Endothelial cell (in vitro differentiated cells): ENCODE measurements around the gene MSH5. TPM values are rescaled to one million over a fixed set of nuclear protein-coding genes. Genes with fewer than 3 reads are reported as not detected.
"Not testable (repeated sequence)": the region's sequence is repeated elsewhere in the genome, so short reads cannot be mapped to it uniquely, and the experiment has no call there.

Source experiments
- DNase-seq: peaks from one replicate; pipeline ENCODE4 v3.0.0; 2021; ENCODE audit warnings: low spot score
- H3K27ac Mint-ChIP-seq: one replicate; pipeline ENCODE4 v1.8.0; 2021; ENCODE audit warnings: mixed read lengths, inconsistent platforms; ENCODE audit not compliant: unreplicated experiment
- H3K27me3 Mint-ChIP-seq: one replicate; pipeline ENCODE4 v1.8.0; 2021; ENCODE audit warnings: mild to moderate bottlenecking, moderate library complexity, mixed read lengths, inconsistent platforms; ENCODE audit not compliant: unreplicated experiment
- H3K36me3 Mint-ChIP-seq: one replicate; pipeline ENCODE4 v1.8.0; 2021; ENCODE audit warnings: mild to moderate bottlenecking, low read depth, mixed read lengths, inconsistent platforms; ENCODE audit not compliant: unreplicated experiment
- H3K4me1 Mint-ChIP-seq: one replicate; pipeline ENCODE4 v1.8.0; 2021; ENCODE audit warnings: mild to moderate bottlenecking, mixed read lengths, inconsistent platforms; ENCODE audit not compliant: unreplicated experiment
- H3K4me3 Mint-ChIP-seq: one replicate; pipeline ENCODE4 v1.8.0; 2021; ENCODE audit warnings: mild to moderate bottlenecking, mixed read lengths, inconsistent platforms; ENCODE audit not compliant: unreplicated experiment
- H3K9me3 Mint-ChIP-seq: one replicate; pipeline ENCODE4 v1.8.0; 2021; ENCODE audit warnings: mixed read lengths, inconsistent platforms; ENCODE audit not compliant: unreplicated experiment
- total RNA-seq: library from RNA; stranded (reverse); fragmentation: NEBNext Ultra II Directional; extraction: Animal tissue kit (Norgen Biotek cat#: 25700); gene quantifications from one replicate; pipeline ENCODE4 v1.2.1, GENCODE V29; 2021; ENCODE audit not compliant: unreplicated experiment
- TF ChIP-seq, protein P1 (sequence below): fragments of 200-600 bp; sonication (generic); IDR thresholded peaks from one replicate; pipeline ENCODE4 v1.5.0; 2021; ENCODE audit warnings: antibody characterized with exemption; ENCODE audit not compliant: unreplicated experiment

The MSH5 gene
- total RNA-seq, 1 donor from 2014 or later = 16.1 TPM

DNA sequence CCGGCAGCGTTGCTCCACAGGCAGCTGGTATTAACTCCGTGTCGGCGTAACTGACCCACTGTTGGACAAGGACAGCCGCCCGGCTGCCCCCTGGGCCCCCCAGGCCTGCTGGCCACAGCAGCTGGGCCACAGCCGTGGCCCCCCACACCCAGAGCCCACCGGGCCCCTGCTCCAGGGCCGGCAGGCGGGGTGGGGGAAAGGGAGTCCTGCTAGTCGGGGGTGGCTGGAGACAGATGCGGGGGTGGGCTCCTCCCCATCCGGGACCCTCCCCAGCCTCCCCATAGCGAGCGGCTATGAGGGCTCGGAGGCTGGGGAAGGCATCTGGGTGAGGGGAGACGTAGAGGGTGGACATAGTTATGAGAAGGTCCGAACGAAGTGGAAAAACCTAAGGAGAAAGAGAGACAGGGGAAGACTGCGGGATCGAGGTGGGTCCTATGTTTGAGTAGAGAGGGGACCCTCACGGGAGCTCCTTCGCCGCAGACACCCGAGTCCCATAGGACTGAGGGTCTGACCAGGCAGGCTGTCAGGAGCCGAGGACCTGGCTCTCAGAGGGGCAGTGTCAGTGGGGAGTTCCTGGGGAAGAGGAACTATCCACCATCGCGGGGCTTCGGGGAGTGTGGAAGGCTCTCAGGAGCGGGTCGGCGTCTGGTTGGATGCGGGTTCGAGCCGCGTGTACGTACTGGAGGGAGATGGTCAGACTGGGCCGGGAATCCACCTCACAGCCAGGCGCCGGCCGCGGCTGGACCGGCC lies 55.2 kb downstream of the MSH5 start:
- DNase-seq = no peak
- TF ChIP-seq, protein P1, sequence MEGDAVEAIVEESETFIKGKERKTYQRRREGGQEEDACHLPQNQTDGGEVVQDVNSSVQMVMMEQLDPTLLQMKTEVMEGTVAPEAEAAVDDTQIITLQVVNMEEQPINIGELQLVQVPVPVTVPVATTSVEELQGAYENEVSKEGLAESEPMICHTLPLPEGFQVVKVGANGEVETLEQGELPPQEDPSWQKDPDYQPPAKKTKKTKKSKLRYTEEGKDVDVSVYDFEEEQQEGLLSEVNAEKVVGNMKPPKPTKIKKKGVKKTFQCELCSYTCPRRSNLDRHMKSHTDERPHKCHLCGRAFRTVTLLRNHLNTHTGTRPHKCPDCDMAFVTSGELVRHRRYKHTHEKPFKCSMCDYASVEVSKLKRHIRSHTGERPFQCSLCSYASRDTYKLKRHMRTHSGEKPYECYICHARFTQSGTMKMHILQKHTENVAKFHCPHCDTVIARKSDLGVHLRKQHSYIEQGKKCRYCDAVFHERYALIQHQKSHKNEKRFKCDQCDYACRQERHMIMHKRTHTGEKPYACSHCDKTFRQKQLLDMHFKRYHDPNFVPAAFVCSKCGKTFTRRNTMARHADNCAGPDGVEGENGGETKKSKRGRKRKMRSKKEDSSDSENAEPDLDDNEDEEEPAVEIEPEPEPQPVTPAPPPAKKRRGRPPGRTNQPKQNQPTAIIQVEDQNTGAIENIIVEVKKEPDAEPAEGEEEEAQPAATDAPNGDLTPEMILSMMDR = no peak
- Mint-ChIP-seq H3K27ac (peak overlapping the region; percentile 97), H3K4me1 (peaks cover 19% of the 10 kb centered on the region), H3K27me3 (peaks cover 8% of the 10 kb centered on the region), H3K36me3 (peaks cover 12% of the 10 kb centered on the region), H3K9me3 (no peaks in the 10 kb centered on the region), H3K4me3 (peak overlapping the region; percentile 98)

DNA sequence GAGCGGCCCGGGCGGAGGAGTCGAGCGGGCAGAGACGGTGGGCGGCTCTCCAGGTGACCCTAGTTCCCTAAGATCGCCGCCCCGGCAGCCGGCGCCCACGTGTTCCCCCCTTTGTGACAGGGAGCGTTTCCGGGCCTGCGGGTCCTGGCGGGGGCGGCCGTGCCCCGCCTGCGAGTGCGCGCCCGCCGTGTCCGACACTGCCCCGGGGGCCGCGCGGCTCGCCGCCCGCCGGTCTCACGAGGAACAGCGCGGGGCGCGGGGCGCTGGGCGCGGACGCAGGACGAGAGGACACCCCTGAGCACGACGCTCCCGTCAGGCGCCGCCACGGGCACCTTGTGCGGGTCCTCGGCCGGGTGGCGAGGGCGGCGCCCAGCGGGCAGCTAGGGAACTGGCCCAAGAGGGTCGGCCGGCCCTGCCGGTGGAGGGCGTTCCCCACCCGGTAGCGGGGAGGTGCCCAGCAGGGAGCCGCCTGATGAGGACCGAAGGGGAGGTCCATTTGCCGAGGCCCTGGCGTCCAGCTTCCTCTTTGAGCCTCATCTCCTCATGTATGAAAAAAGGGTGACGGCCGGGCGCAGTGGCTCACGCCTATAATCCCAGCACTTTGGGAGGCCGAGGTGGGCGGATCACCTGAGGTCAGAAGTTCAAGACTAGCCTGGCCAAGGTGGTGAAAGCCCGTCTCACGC lies 56.0 kb downstream of the MSH5 start, which contains the start of gene VARS1:
VARS1 (minus strand) TSS at position 137 of the 683 bp plus-strand sequence. CDS start 535 bp downstream, outside the sequence.
- peaks cover 8% of the 10 kb centered on the region for H3K27me3 Mint-ChIP-seq

GRCh38 chr6:31796993-31797385 lies 57.2 kb downstream of the MSH5 start:
- Mint-ChIP-seq H3K27me3 (peaks cover 6% of the 10 kb centered on the region), H3K27ac (no peak overlapping the region), H3K4me3 (peak overlapping the region; percentile 75), H3K9me3 (no peaks in the 10 kb centered on the region), H3K36me3 (peaks cover 4% of the 10 kb centered on the region), H3K4me1 (peaks cover 14% of the 10 kb centered on the region)
- DNase-seq = no peak
- TF ChIP-seq, protein P1 = no peak

More for the DNA sequence above, 56.0 kb downstream of the MSH5 start, which contains the start of gene VARS1:
- peak within 1 kb of the TSS; percentile 98 for H3K4me3 Mint-ChIP-seq
- peaks cover 9% of the 10 kb centered on the region for H3K36me3 Mint-ChIP-seq
- peak within 1 kb of the TSS; percentile 97 for H3K27ac Mint-ChIP-seq
- DNase-seq = peak; percentile 82
- H3K4me1 Mint-ChIP-seq = peaks cover 16% of the 10 kb centered on the region
- TF ChIP-seq, protein P1 = peak; percentile 74
- no peaks in the 10 kb centered on the region for H3K9me3 Mint-ChIP-seq

GRCh38 chr6:31797588-31797987 lies 57.8 kb downstream of the MSH5 start:
- no peak overlapping the region for H3K4me3 Mint-ChIP-seq
- H3K27me3 Mint-ChIP-seq = peaks cover 6% of the 10 kb centered on the region
- H3K27ac Mint-ChIP-seq = no peak overlapping the region
- no peak for DNase-seq
- H3K9me3 Mint-ChIP-seq = no peaks in the 10 kb centered on the region
- peaks cover 14% of the 10 kb centered on the region for H3K4me1 Mint-ChIP-seq
- TF ChIP-seq, protein P1 = no peak
- H3K36me3 Mint-ChIP-seq = peaks cover 4% of the 10 kb centered on the region

GRCh38 chr6:31799781-31800180 lies 60.0 kb downstream of the MSH5 start:
- peaks cover 8% of the 10 kb centered on the region for H3K4me1 Mint-ChIP-seq
- H3K9me3 Mint-ChIP-seq = no peaks in the 10 kb centered on the region
- peaks cover 4% of the 10 kb centered on the region for H3K36me3 Mint-ChIP-seq
- peaks cover 6% of the 10 kb centered on the region for H3K27me3 Mint-ChIP-seq
- TF ChIP-seq, protein P1 = no peak
- H3K27ac Mint-ChIP-seq = no peak overlapping the region
- DNase-seq = no peak
- no peak overlapping the region for H3K4me3 Mint-ChIP-seq

DNA sequence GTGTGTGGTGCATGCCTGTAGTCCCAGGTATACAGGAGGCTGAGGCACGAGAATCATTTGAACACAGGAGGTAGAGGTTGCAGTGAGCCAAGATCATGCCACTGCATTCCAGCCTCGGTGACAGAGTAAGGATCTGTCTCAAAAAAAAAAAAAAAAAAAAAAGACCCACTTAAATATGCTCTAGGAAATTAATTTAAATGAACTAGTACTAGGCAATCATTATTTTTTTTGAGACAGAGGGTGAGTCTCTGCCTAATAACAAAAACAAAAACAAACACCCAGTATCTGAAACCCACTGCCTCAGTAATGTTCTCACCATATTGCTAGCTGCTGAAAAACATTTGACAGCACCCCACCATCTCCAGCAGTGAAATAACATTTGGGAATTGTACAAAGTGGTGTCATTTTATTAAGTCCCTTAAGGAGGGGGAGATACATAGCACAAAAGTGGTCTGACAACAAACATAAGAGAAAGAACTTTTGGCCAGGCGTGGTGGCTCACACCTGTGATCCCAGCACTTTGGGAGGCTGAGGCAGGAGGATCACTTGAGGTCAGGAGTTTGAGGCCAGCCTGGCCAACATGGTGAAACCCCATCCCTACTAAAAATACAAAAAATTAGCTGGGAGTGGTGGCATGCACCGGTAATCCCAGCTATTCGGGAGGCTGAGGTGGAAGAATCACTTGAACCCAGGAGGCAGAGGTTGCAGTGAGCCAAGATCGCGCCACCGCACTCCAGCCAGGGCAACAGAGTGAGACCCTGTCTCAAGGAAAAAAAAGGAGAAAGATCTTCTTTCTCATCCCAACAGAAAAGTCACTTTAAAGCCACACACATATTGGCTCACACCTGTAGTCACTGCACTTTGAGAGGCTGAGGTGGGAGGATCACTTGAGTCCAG lies 61.5 kb downstream of the MSH5 start:
- H3K27ac Mint-ChIP-seq, H3K36me3 Mint-ChIP-seq, DNase-seq, H3K4me1 Mint-ChIP-seq, H3K27me3 Mint-ChIP-seq, H3K4me3 Mint-ChIP-seq, H3K9me3 Mint-ChIP-seq: not testable (repeated sequence)
